Endothelial cell (in vitro differentiated cells): Measurements from ENCODE around the gene ANKRD13D. TPM values are rescaled to one million over a fixed set of nuclear protein-coding genes. Genes with fewer than 3 reads are reported as not detected.

Experiments
- DNase-seq: peaks from one replicate; pipeline ENCODE4 v3.0.0; 2021; ENCODE audit warnings: low spot score
- H3K27ac Mint-ChIP-seq: one replicate; pipeline ENCODE4 v1.8.0; 2021; ENCODE audit warnings: mixed read lengths, inconsistent platforms; ENCODE audit not compliant: unreplicated experiment
- H3K27me3 Mint-ChIP-seq: one replicate; pipeline ENCODE4 v1.8.0; 2021; ENCODE audit warnings: mild to moderate bottlenecking, moderate library complexity, mixed read lengths, inconsistent platforms; ENCODE audit not compliant: unreplicated experiment
- H3K36me3 Mint-ChIP-seq: one replicate; pipeline ENCODE4 v1.8.0; 2021; ENCODE audit warnings: mild to moderate bottlenecking, low read depth, mixed read lengths, inconsistent platforms; ENCODE audit not compliant: unreplicated experiment
- H3K4me1 Mint-ChIP-seq: one replicate; pipeline ENCODE4 v1.8.0; 2021; ENCODE audit warnings: mild to moderate bottlenecking, mixed read lengths, inconsistent platforms; ENCODE audit not compliant: unreplicated experiment
- H3K4me3 Mint-ChIP-seq: one replicate; pipeline ENCODE4 v1.8.0; 2021; ENCODE audit warnings: mild to moderate bottlenecking, mixed read lengths, inconsistent platforms; ENCODE audit not compliant: unreplicated experiment
- H3K9me3 Mint-ChIP-seq: one replicate; pipeline ENCODE4 v1.8.0; 2021; ENCODE audit warnings: mixed read lengths, inconsistent platforms; ENCODE audit not compliant: unreplicated experiment
- long read RNA-seq: library from polyadenylated mRNA; unstranded; transcript quantifications from one replicate; pipeline ENCODE4 v2.0.0, GENCODE V29; 2020; ENCODE audit not compliant: unreplicated experiment
- total RNA-seq: library from RNA; stranded (reverse); fragmentation: NEBNext Ultra II Directional; extraction: Animal tissue kit (Norgen Biotek cat#: 25700); gene quantifications from one replicate; pipeline ENCODE4 v1.2.1, GENCODE V29; 2021; ENCODE audit not compliant: unreplicated experiment
- TF ChIP-seq, protein P1 (sequence below): fragments of 200-600 bp; sonication (generic); IDR thresholded peaks from one replicate; pipeline ENCODE4 v1.5.0; 2021; ENCODE audit warnings: antibody characterized with exemption; ENCODE audit not compliant: unreplicated experiment

Gene ANKRD13D
- 65.1 TPM for total RNA-seq
- long read RNA-seq, partial matches to known transcripts = 1 of 9 reads
- long read RNA-seq, other reads (novel, unspliced or antisense) = 4 of 9 reads

GRCh38 chr11:67289226-67289650, at the start of gene ANKRD13D:
TSS of gene ANKRD13D (plus strand) at chr11:67289303. CDS start at chr11:67289461, 158 bp downstream.
- peaks cover 24% of the 10 kb centered on the region for H3K27me3 Mint-ChIP-seq
- H3K4me3 Mint-ChIP-seq = peak within 1 kb of the TSS; percentile 94
- no peak for DNase-seq
- peaks cover 24% of the 10 kb centered on the region for H3K36me3 Mint-ChIP-seq
- no peaks in the 10 kb centered on the region for H3K9me3 Mint-ChIP-seq
- TF ChIP-seq, protein P1, sequence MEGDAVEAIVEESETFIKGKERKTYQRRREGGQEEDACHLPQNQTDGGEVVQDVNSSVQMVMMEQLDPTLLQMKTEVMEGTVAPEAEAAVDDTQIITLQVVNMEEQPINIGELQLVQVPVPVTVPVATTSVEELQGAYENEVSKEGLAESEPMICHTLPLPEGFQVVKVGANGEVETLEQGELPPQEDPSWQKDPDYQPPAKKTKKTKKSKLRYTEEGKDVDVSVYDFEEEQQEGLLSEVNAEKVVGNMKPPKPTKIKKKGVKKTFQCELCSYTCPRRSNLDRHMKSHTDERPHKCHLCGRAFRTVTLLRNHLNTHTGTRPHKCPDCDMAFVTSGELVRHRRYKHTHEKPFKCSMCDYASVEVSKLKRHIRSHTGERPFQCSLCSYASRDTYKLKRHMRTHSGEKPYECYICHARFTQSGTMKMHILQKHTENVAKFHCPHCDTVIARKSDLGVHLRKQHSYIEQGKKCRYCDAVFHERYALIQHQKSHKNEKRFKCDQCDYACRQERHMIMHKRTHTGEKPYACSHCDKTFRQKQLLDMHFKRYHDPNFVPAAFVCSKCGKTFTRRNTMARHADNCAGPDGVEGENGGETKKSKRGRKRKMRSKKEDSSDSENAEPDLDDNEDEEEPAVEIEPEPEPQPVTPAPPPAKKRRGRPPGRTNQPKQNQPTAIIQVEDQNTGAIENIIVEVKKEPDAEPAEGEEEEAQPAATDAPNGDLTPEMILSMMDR = no peak
- peak within 1 kb of the TSS; percentile 90 for H3K27ac Mint-ChIP-seq
- H3K4me1 Mint-ChIP-seq = peaks cover 20% of the 10 kb centered on the region

GRCh38 chr11:67239783-67240575, 49.1 kb upstream of the ANKRD13D start:
- TF ChIP-seq, protein P1 = no peak
- Mint-ChIP-seq H3K27ac (peak overlapping the region; percentile 100), H3K4me3 (peak overlapping the region; percentile 99), H3K27me3 (peaks cover 18% of the 10 kb centered on the region), H3K9me3 (no peaks in the 10 kb centered on the region), H3K4me1 (peaks cover 39% of the 10 kb centered on the region), H3K36me3 (peaks cover 24% of the 10 kb centered on the region)
- DNase-seq = peak; percentile 93

GRCh38 chr11:67240576-67241389, 48.3 kb upstream of the ANKRD13D start:
- Mint-ChIP-seq H3K36me3 (peaks cover 30% of the 10 kb centered on the region), H3K9me3 (no peaks in the 10 kb centered on the region), H3K27me3 (peaks cover 18% of the 10 kb centered on the region), H3K4me1 (peaks cover 39% of the 10 kb centered on the region), H3K4me3 (peak overlapping the region; percentile 99), H3K27ac (peak overlapping the region; percentile 100)
- peak; percentile 62 for DNase-seq
- TF ChIP-seq, protein P1 = no peak

DNA sequence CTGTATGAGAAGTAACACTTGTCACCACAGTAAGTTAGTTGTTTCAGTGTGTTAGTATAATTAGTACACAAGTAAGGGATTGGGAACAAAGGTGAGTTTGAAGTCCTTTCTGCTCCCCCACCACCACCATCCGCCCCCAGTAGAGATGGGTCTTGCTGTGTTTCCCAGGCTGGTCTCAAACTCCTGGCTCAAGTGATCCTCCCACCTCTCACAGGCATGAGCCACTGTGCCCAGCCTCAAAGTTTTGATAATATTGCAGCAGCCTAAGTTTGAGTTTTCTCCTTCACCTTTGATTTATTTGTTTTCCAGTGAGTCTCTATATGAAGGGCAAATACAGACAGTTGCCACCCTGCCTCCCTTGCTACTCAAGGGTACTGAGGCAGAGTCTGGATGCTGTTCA, 46.6 kb upstream of the ANKRD13D start:
- Mint-ChIP-seq H3K27me3 (peaks cover 18% of the 10 kb centered on the region), H3K4me3 (peak overlapping the region; percentile 65), H3K36me3 (peaks cover 40% of the 10 kb centered on the region), H3K9me3 (no peaks in the 10 kb centered on the region), H3K27ac (peak overlapping the region; percentile 64), H3K4me1 (peaks cover 39% of the 10 kb centered on the region)
- TF ChIP-seq, protein P1 = no peak
- no peak for DNase-seq
